DND-41 (cell line): Measurements from ENCODE around the gene CLECL1.

ENCODE experiments used
- EZH2 ChIP-seq: IDR thresholded peaks from 3 replicates; pipeline ENCODE4 v1.6.1; 2012; ENCODE audit warnings: borderline replicate concordance, low read depth, mild to moderate bottlenecking, moderate library complexity, low read length, inconsistent platforms; ENCODE audit not compliant: severe bottlenecking
- TF ChIP-seq, protein P1 (sequence below): IDR thresholded peaks from 2 replicates; pipeline ENCODE4 v1.5.1; 2012; ENCODE audit warnings: borderline replicate concordance, low read length, moderate library complexity, mild to moderate bottlenecking; ENCODE audit not compliant: poor library complexity, severe bottlenecking; ENCODE audit errors: extremely low read depth

DNA sequence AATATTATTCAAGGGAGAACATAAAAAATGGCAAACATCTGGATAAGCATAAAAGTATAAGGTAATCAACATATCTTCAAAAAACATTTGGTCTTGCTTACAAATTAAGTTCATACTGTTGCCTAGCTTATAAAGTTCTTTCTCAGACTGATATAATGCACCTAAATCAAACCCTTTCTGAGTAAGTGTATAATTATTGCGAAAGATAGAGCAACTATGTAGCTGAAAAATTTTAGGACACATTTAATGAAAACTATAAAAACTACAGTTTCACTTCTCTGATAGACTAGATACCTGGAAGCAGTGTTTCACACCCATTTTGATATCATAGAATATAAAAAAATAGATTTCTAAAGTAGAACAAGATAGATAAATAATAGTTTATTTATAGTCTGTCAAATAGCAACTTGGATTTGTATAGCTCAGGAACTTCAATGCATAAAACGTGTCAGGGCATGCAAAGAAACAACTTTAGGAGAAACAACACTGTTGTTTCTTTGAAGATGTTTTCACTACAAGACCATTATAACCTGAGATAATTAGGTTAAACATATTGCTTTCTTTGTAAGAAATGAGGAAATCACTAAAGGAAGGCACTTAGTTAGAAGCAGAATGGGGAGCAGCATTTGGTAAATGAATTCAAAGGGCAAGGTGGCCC, 7.6 kb downstream of the CLECL1 start:
- TF ChIP-seq, protein P1, sequence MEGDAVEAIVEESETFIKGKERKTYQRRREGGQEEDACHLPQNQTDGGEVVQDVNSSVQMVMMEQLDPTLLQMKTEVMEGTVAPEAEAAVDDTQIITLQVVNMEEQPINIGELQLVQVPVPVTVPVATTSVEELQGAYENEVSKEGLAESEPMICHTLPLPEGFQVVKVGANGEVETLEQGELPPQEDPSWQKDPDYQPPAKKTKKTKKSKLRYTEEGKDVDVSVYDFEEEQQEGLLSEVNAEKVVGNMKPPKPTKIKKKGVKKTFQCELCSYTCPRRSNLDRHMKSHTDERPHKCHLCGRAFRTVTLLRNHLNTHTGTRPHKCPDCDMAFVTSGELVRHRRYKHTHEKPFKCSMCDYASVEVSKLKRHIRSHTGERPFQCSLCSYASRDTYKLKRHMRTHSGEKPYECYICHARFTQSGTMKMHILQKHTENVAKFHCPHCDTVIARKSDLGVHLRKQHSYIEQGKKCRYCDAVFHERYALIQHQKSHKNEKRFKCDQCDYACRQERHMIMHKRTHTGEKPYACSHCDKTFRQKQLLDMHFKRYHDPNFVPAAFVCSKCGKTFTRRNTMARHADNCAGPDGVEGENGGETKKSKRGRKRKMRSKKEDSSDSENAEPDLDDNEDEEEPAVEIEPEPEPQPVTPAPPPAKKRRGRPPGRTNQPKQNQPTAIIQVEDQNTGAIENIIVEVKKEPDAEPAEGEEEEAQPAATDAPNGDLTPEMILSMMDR = no peak
- TF ChIP-seq EZH2 = no peak
